Suppressor macrophage (primary cell): Measurements from ENCODE around the gene EMX2.
"Not testable (repeated sequence)": the region's sequence is repeated elsewhere in the genome, so short reads cannot be mapped to it uniquely, and the experiment has no call there.

Source experiments
- DNase-seq, 4 experiments: peaks; one replicate each; pipeline ENCODE4 v3.0.0-alpha.2; 2020 to 2022

The EMX2 gene

DNA sequence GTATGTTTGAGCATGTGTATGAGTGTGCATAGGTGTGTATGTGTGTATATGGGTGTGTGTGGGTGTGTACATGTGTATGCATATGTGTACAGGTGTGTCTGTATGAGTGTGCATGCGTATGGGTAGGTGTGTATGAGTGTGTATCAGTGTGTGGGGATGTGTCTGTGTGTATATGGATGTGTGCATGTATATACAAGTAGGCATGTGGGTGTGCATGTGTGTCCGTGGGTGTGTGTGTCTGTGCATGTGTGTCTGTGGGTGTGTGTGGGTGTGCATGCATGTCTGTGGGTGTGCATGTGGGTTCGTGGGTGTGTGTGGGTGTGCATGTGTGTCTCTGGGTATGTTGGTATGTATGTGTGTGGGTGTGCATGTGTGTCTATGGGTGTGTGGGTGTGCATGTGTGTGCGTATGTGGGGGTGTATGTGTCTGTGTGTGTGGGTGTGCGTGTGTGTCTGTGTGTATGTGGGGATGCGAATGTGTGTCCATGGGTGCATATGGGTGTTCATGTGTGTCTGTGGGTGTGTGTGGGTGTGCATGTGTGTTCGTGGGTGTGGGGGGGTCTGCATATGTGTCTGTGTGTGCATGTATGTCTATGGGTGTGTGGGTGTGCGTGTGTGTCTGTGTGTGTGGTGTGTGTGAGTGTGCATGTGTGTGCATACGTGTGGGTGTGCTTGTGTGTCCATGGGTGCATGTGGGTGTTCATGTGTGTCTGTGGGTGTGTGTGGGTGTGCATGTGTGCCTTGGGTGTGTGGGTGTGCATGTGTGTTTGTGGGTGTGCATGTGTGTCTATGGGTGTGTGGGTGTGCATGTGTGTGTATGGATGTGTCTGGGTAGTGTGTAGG, 20.6 kb downstream of the EMX2 start:
- DNase-seq = no peak

DNA sequence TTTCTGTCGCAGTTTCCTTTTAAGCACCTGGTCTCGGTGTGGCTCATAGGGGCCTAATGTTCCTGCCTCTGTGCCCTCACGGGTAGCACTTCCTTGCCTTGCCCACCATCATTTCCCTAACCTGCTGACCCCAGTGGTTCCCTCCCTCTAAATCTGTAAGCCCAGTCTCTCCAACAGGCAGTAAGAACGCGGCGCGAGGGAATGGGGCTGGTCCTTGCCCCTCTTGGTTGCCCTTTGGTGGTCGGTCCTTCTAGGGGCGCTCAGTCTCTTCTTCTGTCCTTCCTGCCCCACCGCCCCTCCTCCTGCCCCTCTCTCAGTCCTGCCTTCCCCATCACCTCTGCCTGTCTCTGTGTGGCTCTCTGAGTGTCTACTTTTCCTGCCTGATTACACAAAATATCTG, 21.2 kb downstream of the EMX2 start:
- no peak for DNase-seq

DNA sequence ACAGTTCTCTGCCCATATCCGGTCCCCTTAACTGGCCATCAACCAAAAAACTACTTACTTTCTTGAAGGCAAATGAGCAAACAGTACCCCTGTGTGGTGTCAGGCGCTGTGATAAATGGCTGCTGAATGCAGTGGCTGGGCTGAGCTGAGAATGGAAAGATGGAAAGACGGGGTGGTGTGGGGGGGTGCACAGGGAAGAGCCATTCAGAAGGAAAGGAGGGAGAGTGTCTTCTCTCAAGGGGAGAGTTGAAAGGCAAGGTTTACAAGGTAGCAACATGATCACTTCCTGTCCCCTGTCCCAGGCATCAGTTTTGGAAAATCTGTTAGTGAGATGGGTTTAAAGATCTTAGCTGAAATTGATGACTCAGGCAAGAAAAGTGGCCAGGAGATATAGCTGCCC, 22.5 kb downstream of the EMX2 start:
- DNase-seq = no peak

DNA sequence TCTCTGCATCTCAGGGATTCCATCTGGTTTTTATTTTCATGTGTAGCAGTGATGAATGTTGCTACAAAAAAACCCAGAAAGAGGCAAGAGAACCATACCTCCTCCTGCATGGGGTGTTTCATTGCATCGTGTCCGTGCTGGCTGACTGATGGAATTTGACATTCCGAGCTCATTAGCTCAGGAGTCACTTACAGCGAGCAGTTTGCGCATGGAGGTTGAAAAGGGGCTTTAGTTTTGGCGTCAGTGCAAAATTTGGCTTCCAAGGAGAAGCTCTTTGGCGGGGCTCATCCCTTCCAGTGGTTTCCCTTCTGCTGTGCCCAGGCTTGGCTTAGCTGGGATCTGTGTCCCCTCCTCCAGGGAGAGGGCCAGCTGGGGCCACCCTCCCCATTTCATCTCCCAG, 25.8 kb downstream of the EMX2 start:
- no peak for DNase-seq

DNA sequence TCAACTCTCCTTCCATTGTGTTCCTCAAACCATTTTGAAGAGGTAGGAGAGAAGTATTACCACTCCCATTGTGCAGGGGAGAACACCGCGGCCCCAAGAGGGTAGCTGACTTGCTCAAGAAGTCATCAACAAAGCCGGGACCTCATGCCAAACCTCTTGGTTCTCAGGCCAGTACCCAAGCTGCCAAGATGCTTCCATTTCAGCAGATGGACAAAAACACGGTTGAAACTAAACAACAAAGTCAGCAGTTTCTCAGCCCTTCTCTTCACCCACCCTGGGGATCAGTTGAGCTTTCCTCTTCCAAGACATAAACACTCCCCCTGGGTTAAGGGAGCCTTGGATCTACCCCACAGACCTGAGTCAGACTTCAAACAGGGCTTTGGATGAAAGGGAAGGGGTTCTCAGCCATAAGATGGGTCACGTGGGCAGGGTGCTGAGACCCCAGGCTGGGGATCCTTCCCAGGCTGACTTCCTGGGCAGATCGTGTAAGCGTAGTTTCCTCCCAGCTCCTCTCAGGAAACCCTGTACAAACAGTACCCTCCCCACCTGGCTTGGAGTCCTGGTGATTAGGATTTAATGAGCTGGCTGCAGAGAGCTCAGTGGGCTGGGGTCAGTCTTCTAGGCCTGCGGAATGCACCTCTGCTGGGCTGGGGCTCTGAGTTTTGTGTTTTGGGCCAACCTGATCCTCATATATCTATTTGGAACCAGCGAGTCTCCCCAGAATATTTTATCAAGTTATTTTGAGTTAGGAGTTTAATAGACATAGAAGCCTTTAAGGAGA, 27.3 kb downstream of the EMX2 start:
- DNase-seq = no peak

DNA sequence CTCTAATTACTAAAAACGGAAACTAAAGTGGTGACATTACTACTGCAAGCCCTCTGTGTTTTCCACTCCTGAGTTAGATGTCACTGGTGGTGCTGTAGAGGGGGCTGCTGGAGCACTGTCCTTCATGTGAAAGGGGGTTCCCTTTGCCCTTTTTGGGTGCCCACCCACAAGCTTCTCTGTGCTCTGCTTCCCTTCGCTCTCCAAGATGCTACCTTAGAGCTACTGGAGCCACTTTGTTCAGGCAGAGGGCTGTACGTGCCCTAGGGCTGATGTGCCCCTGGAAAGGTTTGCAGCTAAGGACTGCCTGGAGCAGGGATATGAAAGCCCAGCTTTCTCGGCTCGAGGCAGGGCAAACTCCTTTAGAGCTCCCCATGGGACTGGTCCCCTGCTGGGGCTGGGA, 28.3 kb downstream of the EMX2 start:
- DNase-seq = no peak

DNA sequence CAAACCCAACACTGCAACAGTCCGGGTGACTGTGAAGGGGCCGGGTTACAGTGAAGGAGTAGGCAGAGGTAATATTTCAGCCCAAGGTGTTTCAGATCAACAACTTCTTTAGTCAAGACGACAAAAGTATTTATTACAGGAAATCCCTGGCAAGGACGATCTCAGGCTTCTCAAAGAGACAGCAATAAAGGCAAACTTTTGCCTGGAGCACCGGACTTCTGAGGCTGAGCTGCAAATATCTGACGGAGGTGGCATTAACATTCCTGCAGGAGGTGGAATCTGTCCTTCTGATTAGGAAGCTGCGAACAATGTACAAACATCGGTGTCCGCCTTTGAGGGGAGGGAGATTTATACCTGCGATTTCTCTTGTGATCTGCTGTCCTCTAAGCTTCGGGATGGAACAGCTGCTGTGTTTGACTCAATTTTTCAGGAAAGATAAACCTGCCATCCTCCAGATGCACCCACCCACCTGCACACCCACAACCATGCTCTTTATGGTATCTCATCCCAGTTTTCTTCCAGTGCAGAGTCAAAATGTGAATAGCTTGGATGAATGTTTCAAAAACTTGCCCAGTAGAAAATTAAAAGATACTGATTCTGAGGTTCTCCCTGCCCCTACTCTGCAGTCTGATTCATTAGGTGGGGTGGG, 32.1 kb downstream of the EMX2 start:
- no peak for DNase-seq

DNA sequence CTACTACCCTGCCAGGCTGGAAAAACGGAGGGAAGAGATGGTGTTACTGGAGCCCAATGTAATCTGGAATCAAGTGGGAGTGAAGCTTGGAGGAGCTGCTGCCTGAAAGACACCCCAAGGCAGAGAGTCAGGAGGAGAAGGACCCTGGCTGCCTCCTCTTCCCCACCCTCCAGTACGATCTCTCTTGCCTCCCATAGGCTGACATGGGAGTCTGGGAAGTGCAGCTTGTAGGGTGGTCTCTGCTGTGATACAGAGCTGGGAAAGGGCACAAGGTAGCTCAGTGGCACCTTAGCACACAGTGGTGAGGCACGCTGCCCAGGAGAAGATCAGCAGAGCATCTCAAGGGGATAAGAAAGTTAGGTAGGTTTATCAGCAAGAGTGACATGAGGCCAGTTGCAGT, 35.9 kb downstream of the EMX2 start:
- DNase-seq = no peak

DNA sequence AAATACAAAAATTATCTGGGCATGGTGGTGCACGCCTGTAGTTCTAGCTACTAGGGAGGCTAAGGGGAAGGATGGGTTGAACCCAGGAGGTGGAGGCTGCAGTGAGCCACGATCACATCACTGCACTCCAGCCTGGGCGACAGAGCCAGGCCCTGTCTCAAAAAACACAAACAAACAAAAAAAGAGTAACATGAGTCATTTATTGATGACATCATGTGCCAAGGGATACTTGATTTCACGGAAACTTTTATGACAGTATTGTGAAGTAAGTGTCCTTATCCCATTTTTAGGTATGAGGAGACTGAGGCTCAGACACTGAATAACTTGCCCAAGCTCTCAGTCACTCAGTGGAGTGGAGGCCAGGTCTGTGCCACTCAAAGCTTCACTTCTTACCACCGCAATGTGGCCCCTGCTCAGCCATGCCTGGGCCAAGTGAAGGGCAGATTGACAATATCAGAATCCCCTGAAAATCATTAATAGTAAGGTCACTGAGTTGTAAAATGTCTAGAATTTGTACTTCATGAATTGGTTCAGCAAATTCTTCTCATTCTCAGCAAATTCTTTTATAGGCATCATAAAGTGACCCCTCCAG, 36.5 kb downstream of the EMX2 start:
- no peak for DNase-seq

DNA sequence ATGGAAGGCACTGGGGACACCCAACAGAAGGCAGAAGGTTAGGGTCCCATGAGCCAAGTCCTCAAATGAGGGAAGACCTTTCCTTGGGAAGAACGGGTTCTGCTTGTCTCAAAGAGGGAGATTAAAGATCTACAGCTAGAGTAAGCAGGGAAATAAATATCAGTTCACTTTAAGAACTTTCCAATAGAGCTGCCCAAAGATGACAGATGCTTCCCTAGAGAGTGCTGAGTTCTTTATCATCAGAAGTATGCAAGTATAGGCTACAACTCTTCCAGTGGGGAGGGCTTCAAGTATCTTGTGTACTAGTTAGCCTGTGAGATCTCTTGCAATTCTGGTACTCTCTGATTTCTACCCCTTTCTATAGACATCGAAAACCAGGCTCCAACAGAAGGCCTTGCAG, 39.4 kb downstream of the EMX2 start:
- no peak for DNase-seq

DNA sequence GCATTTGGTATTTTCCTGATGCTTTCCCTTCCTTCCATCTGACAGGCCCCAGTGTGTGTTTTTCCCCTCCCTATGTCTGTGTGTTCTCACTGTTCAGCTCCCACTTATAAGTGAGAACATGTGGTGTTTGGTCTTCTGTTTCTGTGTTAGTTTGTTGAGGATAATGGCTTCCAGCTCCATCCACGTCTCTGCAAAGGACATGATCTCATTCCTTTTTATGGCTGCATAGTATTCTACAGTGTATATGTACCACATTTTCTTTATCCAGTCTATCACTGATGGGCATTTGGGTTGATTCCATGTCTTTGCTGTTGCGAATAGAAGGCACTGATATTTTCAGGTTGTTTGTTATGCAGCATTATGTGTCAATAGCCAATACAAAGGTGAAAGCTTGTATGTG, 42.3 kb downstream of the EMX2 start:
- DNase-seq = not testable (repeated sequence)

DNA sequence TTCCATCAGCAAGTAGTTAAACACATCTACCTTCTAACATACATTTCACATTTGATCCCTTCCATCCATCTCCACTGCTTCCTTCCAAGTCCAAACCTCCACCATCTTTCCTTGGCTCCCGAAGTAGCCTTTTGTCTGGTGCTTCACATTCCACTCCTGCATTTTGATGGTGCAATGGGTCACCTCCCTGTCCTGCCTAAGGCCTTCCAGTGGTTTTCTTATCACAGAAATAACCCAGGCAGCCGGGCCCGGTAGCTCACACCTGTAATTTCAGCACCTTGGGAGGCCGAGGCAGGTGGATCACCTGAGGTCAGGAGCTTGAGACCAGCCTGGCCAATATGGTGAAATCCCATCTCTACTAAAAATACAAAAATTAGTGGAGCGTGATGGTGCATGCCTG, 44.5 kb downstream of the EMX2 start:
- no peak for DNase-seq

DNA sequence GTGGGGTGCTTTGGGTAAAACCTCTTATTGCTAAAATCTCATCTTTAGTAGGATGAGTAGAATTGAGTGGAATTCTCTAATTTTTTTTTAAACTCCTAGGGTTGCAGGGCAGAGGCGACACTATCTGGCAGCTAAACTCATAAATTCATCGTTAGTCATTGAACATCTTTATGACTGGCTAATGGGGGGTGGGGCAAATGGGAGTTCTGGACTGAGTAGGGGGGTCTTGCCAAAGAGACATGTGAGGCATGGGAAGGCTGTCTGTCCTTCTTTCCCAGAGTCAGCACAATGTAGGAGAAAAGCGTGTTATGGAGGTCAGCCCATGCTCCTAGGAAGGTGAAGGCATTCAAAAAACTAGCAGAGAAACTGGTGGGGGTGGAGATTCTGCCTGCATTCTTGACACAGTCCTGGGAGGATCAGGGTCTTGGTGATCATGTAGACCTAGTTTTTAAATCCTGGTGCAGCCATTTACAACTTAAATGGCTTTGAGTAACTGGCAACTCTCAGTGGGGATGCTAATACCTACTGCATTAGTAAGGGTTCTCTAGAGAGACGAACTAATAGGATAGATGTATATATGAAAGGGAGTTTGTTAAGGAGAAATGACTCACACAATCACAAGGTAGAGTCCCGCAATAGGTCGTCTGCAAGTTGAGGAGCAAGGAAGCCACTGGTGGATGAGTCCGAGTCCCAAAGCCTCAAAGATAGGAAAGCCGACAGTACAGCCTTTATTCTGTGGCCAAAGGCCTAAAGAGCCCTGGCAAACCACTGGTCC, 47.7 kb downstream of the EMX2 start:
- DNase-seq = no peak

DNA sequence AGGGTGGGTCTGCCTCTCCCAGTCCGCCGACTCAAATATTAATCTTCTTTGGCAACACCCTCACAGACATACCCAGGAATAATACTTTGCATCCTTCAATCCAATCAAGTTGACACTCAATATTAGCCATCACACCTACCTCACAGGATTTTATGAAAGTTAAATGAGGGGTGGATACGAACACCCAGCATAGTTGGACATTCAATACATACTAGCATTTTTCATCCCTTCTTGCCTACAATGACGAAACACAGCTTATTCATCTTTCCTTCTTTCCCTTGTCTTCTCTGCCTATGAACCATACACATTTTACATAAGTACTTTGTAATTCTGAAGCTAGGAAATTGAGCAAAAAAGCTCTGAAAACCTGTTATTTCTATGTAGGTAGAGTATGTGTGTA, 48.5 kb downstream of the EMX2 start:
- no peak for DNase-seq

DNA sequence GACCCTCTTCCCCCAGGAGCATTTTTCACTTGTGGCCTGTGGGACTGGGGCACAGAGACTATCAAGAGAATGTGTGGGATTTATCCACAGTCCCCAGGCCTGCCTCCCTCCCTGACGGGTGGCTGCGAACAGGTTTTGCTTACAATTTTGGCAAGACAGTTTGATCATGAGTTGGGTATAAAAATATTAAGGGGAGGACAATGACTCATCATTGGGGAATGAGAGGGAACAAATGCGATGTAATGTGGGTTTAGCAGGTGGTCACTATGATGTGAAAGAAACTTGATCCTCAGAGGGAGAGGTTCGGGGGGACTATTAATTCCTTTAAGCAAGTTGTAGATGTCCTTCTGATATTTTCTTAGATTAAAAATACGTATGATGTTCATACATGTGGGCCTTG, 52.2 kb downstream of the EMX2 start:
- DNase-seq = no peak

DNA sequence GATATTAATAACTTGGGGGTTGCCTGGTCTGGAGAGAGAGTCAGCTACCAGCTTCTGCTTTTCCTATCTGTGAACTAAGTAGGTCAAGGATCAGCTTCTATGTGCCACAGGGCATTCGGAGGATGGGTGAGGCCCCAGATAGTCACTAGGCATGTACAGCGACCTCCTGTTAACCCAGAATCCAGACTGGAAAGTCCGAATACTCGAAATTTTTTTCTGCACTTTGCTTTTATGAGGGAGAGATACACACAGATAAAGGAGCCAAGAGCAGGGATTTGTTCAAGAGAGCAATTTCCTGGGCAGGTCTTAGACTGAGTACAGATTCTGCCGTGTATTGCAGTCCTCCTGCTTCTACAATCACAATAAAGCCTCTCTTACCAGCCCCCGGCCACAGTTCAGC, 54.2 kb downstream of the EMX2 start:
- DNase-seq = no peak

DNA sequence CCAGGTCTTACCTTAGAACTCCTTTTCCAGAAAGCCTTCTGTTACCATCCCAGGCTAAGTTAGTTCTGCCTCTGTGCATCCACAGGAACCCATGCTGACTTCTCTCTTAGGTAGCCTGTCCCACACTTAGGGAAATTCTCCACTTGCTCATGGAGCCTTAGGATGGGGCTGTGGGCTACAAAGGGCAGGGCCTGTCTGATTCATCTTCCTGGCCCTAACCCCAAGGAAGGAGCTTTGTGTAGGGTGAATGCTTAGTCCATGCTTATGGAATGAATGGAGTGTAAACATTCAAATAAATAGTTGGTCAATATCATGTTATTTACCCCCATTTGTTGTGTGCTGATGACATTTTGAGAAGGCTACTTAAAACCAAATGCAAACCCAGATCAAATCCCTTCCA, 54.7 kb downstream of the EMX2 start:
- no peak for DNase-seq
